HG03095 (cell line): Measurements from ENCODE around the gene PLCD4.
A peak's percentile ranks its signal among the peaks of the same experiment; 100 is the strongest.

Experiments used
- ATAC-seq: cut with Tn5 transposase; IDR thresholded peaks from one replicate; pipeline ENCODE4 v1.9.1; 2021; ENCODE audit warnings: moderate library complexity; ENCODE audit not compliant: unreplicated experiment

PLCD4 gene

DNA sequence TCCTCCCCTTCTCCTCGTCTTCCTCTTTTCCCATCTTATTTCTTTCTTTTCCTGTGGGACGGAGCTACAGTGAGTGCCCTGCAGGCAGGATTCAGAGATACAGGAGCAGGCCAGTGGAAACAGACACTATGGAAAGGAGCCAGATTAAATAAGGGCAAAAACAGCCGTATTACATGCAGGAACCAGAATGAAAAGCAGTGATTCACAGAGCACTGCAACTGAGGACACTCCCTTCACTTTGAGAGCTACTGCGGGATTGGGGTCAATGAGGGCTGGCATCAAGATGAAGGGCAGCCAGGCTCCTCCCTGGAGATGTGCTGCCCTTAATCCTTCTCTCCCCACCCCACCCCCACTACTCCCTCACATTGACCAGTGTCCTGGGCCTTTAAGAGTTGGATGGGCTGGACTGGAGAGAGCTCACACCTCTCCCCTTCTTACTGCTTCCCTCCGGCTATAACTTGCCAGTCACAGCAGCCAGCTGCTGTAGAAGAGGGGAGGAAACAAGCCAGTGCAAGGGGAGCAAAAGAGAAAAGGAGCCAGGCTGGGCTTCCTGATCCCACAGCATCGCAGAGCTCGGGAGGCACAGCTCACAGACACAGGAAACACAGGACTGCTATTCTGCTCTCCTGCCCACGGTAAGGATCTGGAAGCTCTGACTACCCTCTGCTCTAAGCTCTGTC, at the start of gene PLCD4:
PLCD4 (plus strand) TSS at position 464 of the 680 bp plus-strand sequence. CDS start 7,841 bp downstream, outside the sequence.
- no peak for ATAC-seq

DNA sequence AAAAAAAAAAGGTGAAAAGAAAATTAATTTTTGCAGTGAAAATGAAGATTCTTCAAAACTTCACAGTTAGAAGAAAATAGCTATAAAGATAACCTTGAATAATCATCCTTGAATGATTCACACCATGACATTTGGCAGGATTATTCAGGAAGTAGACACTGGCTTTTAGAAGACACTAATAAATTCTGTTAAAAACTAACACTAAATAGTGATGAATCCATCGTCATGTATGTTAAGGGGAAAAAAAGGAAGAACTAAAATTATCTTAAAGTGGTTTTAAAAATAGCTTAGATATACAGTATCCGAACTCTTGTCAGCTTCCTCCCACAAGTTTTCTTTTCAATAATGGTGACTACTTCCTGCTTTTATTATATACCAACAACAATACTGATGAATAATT, 49.8 kb upstream of the PLCD4 start:
- ATAC-seq, result no peak

DNA sequence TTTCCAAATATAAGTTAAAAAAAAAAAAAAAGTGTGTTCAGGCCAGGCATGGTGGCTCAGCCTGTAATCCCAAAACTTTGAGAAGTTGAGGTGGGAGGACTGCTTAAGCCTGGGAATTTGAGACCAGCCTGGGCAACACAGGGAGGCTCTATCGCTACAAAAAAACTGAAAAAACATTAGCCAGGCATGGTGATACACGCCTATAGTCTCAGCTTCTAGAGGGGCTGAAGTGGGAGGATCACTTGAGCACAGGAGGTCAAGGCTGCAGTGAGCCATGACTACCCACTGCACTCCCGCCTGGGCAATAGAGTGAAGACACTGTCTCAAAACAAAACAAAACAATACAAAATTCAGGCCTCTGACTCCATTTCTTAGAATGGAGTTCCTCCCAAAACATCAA, 48.7 kb upstream of the PLCD4 start:
- ATAC-seq, result no peak

DNA sequence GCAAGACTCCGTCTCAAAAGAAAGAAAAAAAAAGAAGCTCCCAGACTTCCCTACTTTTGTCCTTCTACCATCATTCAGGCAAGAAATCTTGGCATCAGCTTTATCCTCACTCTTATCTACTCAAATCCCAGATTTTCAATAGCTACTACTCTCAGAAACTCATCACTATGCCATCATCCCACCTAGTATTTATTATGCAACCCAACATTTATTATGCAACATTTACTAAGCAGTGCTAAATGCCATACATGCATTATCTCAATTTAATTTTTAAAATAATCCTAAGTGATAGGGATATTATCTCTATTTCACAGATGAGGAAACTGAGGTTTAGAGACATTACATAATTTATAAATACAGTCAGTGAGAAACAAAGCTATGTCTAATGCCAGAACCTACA, 43.6 kb upstream of the PLCD4 start:
- no peak for ATAC-seq

DNA sequence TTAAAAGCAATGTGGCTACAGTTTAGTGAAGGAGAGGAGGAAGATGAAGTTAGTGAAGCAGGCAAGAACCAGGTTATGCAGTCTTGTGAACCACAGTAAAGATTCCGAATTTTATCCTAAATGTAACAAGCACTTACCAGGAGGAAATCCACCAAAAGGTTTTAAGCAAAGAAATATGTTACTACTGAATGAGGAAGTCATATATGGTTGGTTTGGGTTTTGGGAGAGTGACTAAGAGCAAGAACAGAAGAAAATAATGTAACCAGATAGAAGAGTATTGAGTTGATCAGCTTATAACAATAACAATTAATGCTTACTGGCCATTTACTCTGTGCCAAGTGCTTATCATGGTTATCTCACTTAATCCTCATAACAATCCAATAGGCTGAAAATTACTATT, 41.4 kb upstream of the PLCD4 start:
- no peak for ATAC-seq

DNA sequence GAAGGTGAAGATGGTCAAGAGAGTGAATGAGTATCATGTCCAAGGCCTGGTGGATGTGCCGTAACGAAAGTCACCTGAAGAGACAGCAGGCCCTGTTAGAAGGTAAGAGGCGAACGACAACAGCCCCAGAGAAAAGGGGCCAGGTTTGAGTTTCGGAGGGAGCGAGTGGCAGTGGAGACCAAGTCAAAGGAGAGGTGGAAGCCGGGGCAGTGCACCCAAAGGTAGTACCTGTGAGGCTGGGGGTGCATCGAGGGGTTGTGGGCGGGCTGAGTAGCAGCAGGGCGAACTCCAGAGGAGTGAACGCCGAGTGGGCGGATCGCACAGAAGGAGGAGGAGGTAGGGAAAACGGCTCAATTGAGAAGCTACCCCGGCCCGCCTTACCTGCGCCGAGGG, 39.9 kb upstream of the PLCD4 start:
- ATAC-seq, result peak; percentile 35

DNA sequence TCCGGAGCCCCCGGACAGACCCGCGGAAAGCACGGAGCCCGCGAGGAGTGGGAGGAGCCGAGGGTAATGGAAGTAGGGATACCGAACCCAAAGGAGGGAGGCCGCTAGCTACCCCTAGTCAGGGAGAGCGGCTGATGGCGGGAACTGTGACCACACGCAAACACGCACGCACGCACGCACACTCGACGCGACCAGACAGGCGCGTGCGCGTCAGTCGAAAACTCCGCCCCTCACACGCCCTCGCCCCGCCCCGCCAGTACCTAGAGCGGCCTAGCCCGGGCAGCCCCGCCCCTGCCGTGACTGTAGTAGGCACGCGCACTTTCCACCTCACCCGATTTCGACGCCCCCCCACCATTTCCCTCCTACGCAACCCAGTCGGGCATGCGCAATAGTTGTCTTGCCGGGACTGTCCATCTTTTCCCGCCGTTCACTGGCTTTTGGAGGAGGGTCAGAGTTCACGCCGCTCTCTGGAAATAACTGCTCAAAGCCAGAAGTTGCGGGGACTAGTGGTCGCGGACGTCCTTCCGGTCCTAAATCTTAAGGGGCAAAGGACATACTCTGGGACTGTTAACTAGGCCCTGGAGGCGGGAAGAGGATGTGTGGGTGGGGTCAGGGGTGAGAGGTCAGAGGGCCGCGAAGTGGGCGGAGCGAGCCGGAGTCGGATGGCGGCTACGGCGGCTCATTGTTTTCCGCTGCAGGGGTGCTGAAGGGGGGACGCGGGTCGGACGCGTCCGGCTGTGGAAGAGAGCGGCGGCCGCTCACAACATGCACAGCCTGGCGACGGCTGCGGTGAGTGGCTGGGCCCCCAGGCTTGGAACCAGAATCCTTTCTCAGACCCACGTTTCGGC, 39.3 kb upstream of the PLCD4 start, which contains the start of the genes CNOT9 and USP37:
CNOT9 (plus strand) TSS at position 650 of the 848 bp plus-strand sequence; CDS start at position 766, 116 bp downstream.
USP37 (minus strand) TSS at position 162 of the 848 bp plus-strand sequence. CDS start 9,698 bp downstream, outside the sequence.
- ATAC-seq, result peak; percentile 76

DNA sequence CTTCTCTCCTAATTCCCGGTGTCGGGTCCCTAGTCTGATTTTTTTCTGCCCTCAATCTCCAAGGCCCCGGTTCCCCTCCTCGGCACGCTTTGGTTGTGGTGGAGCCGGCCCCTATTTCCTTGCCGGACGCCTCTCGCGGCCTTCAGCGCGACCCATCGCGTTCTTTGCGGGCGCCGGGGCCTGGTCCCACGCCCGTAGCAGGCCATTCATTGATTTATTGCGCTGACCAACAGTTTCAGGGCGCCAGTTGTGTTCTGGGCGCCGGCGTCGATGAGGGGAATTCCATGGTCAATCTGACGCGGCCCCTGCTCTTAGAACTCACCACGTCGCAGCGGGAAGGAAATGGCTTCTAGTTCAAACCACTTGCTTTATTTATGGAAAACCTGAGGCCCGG, 38.7 kb upstream of the PLCD4 start:
- peak; percentile 15 for ATAC-seq

DNA sequence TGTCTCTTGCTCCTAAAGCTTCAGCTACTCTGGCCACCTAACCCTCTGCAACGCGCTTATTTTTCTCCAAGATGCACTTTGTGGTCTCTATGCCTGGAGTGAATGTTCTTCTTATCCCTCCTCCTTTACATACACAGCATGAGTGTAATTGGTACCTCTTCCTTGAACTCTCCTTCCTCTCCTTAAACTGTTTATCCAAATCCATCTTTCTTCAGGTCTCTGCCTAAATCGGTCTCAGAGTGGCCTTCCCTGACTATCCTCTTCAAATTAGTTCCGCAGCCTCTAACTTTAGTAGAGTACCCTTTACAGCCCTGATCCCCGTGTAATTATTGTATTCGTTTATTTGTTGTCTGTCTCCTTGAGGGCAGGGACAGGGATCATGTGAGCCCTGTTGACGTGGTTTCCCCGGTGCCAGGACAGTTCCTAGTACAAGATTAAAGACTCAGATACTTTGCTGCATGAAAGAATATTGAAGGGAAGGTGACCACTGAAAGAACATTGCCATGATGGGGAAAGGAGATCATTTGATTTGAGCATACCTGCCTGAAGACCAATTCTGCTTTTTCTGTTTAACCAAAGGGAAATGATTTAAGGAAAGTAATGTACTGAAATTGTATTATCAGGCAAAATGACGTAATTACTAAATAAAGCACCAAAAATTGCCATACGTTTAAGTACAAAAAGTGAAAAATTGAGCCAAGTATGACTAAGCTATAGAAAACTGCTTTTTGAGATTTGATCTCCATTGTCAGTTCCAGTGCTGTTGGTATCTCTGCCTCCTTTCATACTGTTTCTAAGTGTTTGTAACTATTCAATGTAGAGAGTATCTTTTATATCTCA, 37.8 kb upstream of the PLCD4 start:
- ATAC-seq, result no peak

DNA sequence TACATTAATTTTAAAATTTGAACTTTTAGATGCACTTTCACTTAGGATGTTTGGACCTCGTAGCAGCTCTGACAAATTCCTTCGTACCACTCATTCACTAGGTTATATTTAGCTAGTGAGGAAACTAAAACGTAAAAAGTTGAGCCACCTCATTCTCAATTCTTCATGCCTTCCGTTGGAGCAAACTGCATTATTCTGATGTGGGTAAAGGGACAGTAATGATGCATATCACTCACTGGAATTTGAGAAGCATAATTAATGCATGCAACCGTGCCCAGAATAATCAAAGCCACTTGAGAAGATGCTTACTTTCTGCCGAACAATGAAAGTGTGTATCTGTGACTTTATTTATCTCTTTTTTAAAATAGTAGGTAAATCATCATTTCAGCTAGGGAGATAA, 36.8 kb upstream of the PLCD4 start:
- no peak for ATAC-seq

DNA sequence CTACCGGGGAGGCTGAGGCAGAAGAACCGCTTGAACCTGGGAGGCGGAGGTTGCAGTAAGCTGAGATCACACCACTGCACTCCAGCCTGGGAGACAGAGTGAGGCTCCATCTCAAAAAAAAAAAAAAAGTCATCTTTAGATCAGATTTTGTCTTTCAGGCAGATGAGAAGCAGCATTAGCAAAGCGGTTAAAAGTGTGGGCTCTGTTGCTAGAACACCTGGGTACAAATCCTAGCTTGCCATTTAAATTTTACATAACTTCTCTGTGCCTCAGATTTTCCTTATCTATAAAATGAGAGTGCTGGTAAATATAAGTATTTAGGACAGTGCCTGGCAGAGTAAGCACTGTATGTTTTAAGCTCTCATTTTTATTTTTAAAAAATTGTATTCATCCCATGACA, 30.8 kb upstream of the PLCD4 start:
- no peak for ATAC-seq

DNA sequence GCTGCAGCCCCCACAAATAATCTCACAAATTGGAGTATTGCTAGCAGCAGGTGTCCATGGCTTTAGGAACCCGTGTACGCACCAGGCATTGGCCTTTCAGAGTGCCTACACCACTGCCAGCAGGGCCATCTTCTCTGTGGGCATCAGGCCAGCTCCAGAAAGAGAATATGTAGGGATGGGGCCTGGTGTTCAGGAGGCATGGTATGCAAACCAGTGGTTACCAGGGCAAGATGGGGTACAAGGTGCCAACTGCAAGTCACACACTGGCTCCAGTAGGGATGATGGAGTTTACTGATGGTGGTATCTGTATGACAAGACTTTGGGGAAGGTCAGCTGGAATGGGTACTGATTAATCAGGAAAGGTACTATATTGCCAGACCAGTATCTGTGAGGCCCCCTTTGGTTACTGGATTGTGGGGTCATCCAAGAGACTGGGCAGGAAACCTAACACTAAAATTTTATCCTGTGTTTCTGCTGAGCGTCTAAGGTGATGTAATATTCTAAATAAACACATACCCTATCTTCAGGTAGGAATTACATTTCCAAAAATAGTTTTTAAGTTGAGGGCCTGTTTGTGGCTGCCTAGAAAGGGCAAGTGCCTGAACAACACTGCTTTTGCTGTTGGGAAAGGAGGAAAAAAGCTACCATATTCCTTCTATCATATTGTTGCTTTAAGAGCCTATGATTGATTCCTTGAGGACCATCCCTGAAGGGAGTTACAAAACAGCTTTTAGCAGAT, 30.0 kb upstream of the PLCD4 start:
- no peak for ATAC-seq

DNA sequence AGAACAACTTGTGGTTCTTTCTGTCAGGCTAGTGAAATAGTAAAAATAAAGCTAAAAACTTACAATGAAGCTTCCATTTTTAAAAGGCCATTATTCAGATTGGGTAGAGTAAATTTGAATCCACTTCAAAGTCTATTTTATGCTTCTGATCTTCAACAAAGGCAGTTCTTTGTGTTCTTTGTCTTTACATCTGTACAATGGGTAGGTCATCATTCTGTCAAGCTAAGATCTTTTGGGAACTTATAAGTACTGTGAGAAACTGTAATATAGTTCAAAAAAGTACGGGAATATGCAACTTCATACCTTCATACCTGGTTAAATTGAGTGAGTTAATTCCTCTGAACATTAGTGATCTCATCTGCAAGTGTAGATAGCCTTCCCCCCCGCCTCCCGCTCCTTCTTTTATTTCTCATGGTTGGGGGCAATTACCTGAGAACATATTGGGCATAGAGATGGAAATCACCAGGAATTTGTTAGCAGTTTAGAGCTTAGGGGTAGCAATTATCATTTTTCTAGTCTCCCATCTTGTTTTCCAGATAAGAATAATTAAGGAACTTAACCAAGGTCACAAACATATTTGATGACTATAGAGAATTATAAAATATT, 29.3 kb upstream of the PLCD4 start:
- ATAC-seq, result no peak

DNA sequence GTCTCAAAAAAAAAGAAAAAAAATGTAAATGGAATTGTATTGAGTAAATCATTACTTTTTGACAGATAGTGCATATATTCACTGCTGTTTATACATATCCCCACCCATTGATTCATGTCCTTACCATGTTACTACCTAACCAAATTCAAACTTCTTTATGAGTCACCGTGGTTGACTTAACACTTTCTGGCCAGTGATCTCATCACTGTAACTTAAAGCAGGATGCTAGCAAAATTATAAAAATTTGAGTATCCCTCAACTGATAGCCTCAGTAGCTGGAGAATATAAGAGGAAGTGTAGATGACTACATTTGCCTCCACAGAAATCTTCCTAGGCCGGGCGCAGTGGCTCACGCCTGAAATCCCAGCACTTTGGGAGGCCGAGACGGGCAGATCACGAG, 25.6 kb upstream of the PLCD4 start:
- ATAC-seq, result no peak

DNA sequence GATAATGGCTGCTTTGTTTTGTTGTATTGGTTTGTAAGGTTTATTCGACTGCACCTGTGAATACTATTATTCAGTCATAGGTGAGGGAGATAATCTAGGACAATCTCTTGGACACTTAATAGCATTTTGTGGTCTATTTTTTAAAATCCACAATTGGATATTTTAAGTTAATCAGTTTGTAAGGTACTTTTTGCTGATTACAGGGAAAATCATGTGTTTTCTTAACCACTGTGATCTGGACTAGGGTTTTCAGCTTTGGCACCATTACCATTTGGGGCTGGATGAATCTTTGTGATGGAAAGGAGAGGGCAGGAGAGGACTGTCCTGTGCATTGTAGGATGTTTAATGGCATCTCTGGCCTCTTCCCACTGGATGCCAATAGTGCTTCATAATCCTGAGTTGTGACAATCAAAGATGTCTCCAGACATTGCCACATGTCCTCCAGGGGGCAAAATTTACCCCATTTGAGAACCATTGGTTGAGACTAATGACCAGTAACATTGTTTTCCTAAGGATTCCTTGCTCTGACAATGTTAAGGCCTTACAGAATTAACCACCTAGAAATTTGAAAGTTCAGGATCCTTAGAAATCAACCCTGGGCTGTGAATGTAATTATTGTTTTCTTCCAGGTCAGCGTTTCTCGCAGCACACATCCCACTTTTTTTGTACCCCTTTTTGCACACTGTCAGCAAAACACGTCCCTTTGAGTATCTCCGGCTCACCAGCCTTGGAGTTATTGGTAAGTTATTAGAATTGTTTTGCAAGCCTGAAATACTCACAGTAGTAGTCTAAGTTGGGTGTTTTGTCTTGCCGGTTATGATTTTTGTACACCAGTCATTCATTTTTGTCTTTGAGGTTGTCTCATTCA, 23.5 kb upstream of the PLCD4 start:
- ATAC-seq, result no peak

DNA sequence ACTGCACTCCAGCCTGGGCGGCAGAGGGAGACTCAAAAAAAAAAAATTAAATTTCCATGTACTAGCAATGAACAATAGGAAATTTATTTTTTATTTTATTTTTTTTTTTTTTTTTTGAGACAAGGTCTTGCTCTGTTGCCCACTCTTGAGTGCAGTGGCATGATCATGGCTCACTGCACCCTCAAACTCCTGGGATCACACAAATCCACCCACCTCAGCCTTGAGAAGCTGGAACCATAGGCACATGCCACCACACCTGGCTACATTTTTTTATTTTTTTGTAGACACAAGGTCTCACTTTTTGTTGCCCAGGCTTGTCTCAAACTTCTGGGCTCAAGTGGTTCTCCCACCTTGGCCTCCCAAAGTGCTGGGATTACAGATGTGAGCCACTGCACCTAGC, 22.2 kb upstream of the PLCD4 start:
- ATAC-seq, result no peak

DNA sequence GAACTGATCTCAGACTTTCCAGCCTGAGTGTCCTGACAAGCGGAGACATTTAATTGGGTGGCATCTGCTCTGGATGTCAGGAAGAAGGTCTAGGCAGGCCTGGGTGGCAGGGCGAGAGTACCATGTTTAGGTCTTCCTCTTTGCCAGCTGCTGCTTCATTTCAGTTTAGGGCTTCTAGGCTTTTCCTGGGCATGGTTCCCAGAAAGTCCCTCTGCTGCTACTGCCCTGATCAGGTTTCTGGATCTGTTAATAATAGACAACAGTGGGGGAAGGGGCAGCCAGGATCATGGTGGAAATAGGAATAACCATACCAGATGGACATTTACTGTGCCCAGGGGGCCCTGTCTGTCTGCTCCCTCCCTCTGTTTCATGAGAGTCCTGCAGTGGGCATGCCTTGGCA, 2.3 kb upstream of the PLCD4 start:
- no peak for ATAC-seq

DNA sequence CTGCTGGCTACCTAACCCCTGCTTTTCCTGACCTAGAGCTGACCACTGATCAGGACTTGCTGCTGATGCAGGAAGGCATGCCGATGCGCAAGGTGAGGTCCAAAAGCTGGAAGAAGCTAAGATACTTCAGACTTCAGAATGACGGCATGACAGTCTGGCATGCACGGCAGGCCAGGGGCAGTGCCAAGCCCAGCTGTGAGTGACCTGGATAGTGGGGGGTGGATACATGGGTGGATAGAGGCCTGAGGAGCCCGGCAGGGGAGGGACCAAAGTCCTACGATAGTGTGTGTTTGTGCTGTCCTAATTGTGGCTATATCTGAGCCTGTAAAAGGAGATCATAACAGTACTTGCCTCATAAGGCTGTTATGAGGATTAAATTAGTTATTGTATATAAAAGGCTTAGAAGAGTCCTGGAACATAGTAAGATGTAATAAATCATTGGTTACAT, 8.2 kb downstream of the PLCD4 start:
- no peak for ATAC-seq
